ENCODE results near the gene DTX1.

DNA sequence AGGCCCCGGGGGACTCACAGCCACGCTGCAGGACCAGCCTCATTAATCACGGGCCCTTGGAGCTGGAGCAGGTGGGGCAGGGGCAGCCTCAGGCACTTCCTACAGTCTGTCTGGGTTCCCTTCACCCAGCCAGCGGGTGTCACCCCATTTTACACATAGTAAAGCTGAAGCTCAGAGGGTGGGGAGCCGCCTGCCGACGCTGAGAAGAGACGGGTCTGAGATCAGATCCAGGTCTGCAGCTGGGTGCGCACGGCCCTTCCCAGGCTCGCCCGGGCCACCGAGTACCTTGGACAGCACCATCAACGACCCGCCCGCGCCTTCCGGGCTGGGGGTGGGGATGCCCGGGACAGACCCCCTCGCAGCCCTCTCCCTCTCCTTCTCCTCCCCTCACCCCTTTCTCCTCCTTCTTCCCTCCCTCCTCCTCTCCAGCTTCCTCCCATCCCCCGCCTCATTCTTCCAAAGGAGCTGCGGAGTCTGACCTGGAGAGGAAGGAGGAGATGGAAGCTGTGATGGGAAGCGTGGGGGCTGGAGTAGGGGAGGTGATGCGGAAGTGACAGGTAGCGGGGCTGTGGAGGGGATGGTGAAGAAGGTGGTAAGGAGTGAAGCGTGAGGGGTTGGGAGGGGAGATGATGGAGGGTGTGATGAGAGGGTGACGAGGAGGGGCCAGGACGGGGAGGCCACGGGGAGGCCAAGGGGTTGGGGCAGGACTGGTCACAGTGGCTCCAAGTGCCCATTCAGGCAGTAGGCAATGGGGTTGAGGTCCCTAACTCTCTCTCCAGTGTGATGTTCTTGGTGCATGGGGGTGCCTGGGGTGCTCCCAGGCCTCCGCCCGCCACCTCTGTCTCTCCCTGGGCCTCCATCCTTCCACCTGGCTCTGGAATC lies 8.8 kb downstream of the DTX1 start:
- TF ChIP-seq, protein P1, sequence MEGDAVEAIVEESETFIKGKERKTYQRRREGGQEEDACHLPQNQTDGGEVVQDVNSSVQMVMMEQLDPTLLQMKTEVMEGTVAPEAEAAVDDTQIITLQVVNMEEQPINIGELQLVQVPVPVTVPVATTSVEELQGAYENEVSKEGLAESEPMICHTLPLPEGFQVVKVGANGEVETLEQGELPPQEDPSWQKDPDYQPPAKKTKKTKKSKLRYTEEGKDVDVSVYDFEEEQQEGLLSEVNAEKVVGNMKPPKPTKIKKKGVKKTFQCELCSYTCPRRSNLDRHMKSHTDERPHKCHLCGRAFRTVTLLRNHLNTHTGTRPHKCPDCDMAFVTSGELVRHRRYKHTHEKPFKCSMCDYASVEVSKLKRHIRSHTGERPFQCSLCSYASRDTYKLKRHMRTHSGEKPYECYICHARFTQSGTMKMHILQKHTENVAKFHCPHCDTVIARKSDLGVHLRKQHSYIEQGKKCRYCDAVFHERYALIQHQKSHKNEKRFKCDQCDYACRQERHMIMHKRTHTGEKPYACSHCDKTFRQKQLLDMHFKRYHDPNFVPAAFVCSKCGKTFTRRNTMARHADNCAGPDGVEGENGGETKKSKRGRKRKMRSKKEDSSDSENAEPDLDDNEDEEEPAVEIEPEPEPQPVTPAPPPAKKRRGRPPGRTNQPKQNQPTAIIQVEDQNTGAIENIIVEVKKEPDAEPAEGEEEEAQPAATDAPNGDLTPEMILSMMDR (IDR thresholded peaks at IDR 0.05), result no peak
- no peak for TF ChIP-seq POLR2A (IDR thresholded peaks at IDR 0.05)
